Measurements from ENCODE around the gene GTPBP1.

GTPBP1 gene

DNA sequence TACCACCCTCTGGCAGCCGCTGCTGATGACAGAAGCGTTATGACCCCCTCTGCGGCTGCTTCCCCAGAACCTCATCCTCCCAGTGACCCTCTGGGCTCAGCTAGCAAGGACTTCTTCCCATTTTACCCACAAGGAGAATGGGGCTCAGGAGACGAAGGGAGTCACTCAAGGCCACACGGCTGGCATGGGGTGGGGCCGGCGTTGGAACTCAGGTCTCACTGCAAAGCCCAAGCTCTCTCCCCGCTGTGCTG, 66.8 kb downstream of the GTPBP1 start:
- no peak overlapping the region for H3K4me3 ChIP-seq (ENCODE audit: control insufficient read depth, low read depth, low read length)
- TF ChIP-seq, protein P1, sequence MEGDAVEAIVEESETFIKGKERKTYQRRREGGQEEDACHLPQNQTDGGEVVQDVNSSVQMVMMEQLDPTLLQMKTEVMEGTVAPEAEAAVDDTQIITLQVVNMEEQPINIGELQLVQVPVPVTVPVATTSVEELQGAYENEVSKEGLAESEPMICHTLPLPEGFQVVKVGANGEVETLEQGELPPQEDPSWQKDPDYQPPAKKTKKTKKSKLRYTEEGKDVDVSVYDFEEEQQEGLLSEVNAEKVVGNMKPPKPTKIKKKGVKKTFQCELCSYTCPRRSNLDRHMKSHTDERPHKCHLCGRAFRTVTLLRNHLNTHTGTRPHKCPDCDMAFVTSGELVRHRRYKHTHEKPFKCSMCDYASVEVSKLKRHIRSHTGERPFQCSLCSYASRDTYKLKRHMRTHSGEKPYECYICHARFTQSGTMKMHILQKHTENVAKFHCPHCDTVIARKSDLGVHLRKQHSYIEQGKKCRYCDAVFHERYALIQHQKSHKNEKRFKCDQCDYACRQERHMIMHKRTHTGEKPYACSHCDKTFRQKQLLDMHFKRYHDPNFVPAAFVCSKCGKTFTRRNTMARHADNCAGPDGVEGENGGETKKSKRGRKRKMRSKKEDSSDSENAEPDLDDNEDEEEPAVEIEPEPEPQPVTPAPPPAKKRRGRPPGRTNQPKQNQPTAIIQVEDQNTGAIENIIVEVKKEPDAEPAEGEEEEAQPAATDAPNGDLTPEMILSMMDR (conservative IDR thresholded peaks at IDR 0.05; ENCODE audit: control insufficient read depth, insufficient read depth, low read depth, low read length), result no peak

DNA sequence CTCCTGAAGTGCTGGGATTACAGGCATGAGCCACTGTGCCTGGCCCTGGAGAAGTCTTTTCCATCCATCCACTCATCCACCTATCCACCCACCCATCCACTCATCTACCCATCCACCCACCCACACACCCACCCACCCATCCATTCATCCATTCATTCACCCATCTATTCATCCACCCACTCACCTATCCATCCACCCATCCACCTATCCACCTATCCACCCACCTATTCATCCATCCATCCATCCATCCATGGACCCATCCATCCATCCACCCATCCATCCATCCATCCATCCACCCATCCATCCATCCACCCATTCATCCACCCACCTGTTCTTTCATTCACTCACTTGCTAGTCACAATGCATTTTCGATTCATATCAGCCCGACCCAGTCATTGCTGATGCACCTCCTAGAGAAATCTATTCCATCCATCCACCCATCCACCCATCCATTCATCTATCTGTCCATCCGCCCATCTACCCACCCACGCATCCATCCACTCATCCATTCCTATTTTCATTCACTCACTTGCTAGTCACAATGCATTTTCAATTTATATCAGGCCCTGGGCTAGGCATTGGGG, 67.7 kb downstream of the GTPBP1 start:
- DNase-seq (ENCODE audit: low read depth), result no peak
- TF ChIP-seq, protein P1 (conservative IDR thresholded peaks at IDR 0.05; ENCODE audit: control insufficient read depth, insufficient read depth, low read depth, low read length), result no peak
- no peak overlapping the region for H3K4me3 ChIP-seq (ENCODE audit: control insufficient read depth, low read depth, low read length)

More for the DNA sequence above, 66.8 kb downstream of the GTPBP1 start:
- DNase-seq (ENCODE audit: low read depth), result no peak

DNA sequence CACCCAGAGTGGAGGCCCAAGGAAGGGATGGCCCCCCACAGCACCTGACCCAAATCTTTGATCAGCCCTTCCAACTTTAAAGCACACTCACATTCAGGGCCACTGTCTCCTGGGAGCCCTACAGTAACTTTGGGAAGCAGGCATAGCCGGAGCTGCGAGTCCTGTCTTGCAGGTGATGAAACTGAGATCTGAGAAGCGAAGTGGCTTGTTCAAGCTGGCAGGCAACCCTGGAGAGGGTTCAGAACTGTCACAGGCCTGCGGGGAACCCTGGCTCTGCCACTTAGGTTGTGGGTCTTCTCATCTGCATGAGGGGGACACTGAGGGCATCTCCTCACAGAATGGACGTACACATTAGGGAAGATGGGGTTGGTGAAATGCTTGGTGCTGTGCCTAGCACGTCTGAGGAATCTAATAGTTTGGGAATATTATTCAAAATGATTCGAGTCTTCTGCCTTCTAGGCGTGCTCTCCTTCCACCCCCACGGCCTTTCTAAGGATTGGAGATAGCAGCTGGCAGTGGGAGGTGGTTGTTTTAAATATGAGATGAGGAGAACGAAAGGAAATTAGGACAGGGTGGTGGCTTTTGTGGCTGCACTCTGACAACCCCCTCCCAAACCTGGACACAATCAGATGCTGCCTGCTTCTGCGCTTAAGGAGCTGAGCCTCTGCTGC, 68.9 kb downstream of the GTPBP1 start:
- H3K4me3 ChIP-seq (ENCODE audit: control insufficient read depth, low read depth, low read length), result no peak overlapping the region
- TF ChIP-seq, protein P1 (conservative IDR thresholded peaks at IDR 0.05; ENCODE audit: control insufficient read depth, insufficient read depth, low read depth, low read length), result no peak
- DNase-seq (ENCODE audit: low read depth), result no peak

DNA sequence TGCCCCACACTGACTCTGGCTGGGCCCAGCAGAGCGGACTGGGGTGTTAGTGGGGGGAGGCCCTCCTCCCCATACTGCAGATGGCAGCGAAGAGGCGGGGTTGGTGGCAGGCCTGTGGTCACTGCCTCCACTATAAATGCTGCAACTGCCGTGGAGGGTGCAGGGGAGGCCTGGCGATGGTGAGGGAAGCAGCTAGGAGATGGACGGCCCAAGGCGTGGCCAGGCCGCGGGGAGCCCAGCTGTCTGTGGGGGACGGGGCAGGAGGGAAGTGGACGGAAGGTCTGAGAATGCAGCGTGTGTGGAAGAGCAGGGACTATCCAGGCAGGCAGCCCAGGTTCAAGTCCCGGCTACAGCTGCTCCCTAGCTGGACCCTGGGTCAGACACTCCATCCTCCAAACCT, 69.9 kb downstream of the GTPBP1 start:
- no peak overlapping the region for H3K4me3 ChIP-seq (ENCODE audit: control insufficient read depth, low read depth, low read length)
- TF ChIP-seq, protein P1 (conservative IDR thresholded peaks at IDR 0.05; ENCODE audit: control insufficient read depth, insufficient read depth, low read depth, low read length), result no peak

DNA sequence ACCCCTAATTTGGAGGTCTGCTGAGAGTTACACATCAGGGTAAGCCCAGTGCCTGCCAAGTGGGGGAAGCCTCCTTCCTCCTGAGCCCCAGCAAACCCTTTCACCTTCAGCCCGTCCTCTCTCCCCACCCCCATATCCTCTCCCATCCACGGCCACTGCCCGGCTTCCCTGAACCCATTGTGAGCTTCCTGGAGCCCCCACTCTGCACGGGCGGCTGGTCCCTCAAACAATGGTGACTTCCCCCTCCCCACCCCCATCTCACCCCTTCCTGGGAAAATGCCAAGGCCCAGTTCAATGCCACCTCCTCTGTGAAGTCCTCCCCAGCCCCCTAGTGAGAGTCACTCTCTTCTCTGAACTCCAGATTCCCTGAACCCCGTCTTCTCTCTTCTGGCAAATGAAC, 70.3 kb downstream of the GTPBP1 start:
- TF ChIP-seq, protein P1 (conservative IDR thresholded peaks at IDR 0.05; ENCODE audit: control insufficient read depth, insufficient read depth, low read depth, low read length), result no peak
- no peak for DNase-seq (ENCODE audit: low read depth)
- no peak overlapping the region for H3K4me3 ChIP-seq (ENCODE audit: control insufficient read depth, low read depth, low read length)

More for the DNA sequence above, 69.9 kb downstream of the GTPBP1 start:
- DNase-seq (ENCODE audit: low read depth), result no peak

DNA sequence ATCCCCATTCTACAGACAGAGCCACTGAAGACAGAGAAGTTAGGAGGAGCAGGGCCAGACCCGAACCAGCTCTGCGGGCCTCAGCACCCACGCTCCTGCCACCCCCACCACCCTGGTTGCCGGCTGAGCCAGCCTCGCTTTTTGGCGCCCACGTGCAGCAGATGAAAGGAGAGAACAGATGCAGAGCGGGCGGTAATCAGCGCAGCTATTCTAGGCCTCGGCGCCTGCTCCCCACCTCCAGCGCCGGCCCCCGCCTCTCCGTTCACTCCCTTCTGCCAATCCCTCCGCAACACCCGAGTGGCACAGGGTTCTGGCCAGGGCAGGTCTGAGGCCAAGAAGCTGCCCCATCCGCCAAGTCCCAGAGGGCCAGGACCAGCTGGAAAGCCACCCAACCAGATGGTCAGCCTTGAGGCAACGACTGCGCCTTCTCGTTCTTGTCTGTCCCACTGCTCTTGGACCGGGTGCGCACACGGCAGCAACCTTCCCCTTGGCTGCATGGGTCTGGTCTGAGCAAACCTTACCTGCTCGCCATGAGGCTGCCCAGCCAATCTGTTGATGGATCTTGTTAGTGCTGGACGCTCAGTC, 71.4 kb downstream of the GTPBP1 start:
- TF ChIP-seq, protein P1 (conservative IDR thresholded peaks at IDR 0.05; ENCODE audit: control insufficient read depth, insufficient read depth, low read depth, low read length), result no peak
- DNase-seq (ENCODE audit: low read depth), result no peak
- H3K4me3 ChIP-seq (ENCODE audit: control insufficient read depth, low read depth, low read length), result no peak overlapping the region

Measured in fibroblast of mammary gland (primary cell).